CD14-positive monocyte (primary cell): ENCODE results near the gene NR6A1. TPM values are rescaled to one million over a fixed set of nuclear protein-coding genes. Genes with fewer than 3 reads are reported as not detected.

Experiments
- DNase-seq, 3 donors: peaks; one replicate each; pipeline ENCODE4 v3.0.0-alpha.2; 2011 to 2022
- H2AFZ ChIP-seq: 2 replicates; pipeline ENCODE4 v1.6.0; 2012; ENCODE audit warnings: mild to moderate bottlenecking, low read depth, low read length, inconsistent platforms; ENCODE audit not compliant: insufficient read depth, poor library complexity, severe bottlenecking
- H3K27ac ChIP-seq, 2 donors: 1 replicate in 1 of 2; 2 replicates in 1 of 2; pipeline ENCODE4 v1.5.1; 2012 to 2013; ENCODE audit warnings: low read length in 2 of 2, control low read depth in 1 of 2, inconsistent platforms in 1 of 2, low read depth in 1 of 2, mild to moderate bottlenecking in 1 of 2
- H3K27me3 ChIP-seq, 2 donors: one replicate each; pipeline versions ENCODE4 v1.6.0 to v1.6.1; 2011 to 2013; ENCODE audit warnings: low read length in 2 of 2; ENCODE audit not compliant: control insufficient read depth in 2 of 2, insufficient read depth in 2 of 2
- H3K36me3 ChIP-seq, 2 donors: replicated peaks in 1 of 2; 1 replicate in 1 of 2; 2 replicates in 1 of 2; pipeline versions ENCODE4 v1.5.1 to v1.6.1; 2012 to 2013; ENCODE audit warnings: low read length in 2 of 2, control low read depth in 1 of 2, inconsistent platforms in 1 of 2, mild to moderate bottlenecking in 1 of 2; ENCODE audit not compliant: insufficient read depth in 2 of 2, control insufficient read depth in 1 of 2
- H3K4me1 ChIP-seq, 2 donors: 1 replicate in 1 of 2; 2 replicates in 1 of 2; pipeline versions ENCODE4 v1.5.1 to v1.6.1; 2012 to 2013; ENCODE audit warnings: low read length in 2 of 2, control low read depth in 1 of 2, inconsistent platforms in 1 of 2, mild to moderate bottlenecking in 1 of 2, moderate library complexity in 1 of 2; ENCODE audit not compliant: insufficient read depth in 2 of 2, control insufficient read depth in 1 of 2
- H3K4me2 ChIP-seq: replicated peaks from 2 replicates; pipeline ENCODE3; 2012; ENCODE audit warnings: low read length, moderate library complexity, mild to moderate bottlenecking; ENCODE audit not compliant: poor library complexity, severe bottlenecking; ENCODE audit errors: extremely low read depth
- H3K4me3 ChIP-seq, 3 experiments: fragments of 200-600 bp in 1 of 3; sonication (generic) in 1 of 3; replicated peaks in 1 of 3; 1 replicate in 2 of 3; 2 replicates in 1 of 3; pipeline ENCODE4 v1.5.1; 2011 to 2013; ENCODE audit warnings: low read length in 3 of 3, mild to moderate bottlenecking in 3 of 3, control low read depth in 2 of 3, low read depth in 2 of 3, inconsistent platforms in 1 of 3, moderate library complexity in 1 of 3
- H3K79me2 ChIP-seq: 2 replicates; pipeline ENCODE4 v1.6.0; 2012; ENCODE audit warnings: mild to moderate bottlenecking, control low read depth, inconsistent platforms, low read length, moderate library complexity; ENCODE audit not compliant: insufficient read depth
- H3K9ac ChIP-seq: 2 replicates; pipeline ENCODE4 v1.6.0; 2017; ENCODE audit warnings: low read length, mild to moderate bottlenecking; ENCODE audit not compliant: insufficient read depth, poor library complexity, severe bottlenecking
- H3K9me3 ChIP-seq, 2 donors: replicated peaks in 1 of 2; 1 replicate in 1 of 2; 2 replicates in 1 of 2; pipeline versions ENCODE4 v1.5.1 to v1.6.1; 2012 to 2013; ENCODE audit warnings: low read length in 2 of 2, control low read depth in 1 of 2; ENCODE audit not compliant: control insufficient read depth in 1 of 2, insufficient read depth in 1 of 2
- H4K20me1 ChIP-seq: 2 replicates; pipeline ENCODE4 v1.6.0; 2012; ENCODE audit warnings: mild to moderate bottlenecking, low read length, control low read depth, moderate library complexity; ENCODE audit not compliant: insufficient read depth
- H3K27ac Mint-ChIP-seq, 7 donors: one replicate each; pipeline ENCODE4 v1.8.0; 2020; ENCODE audit warnings: mild to moderate bottlenecking in 7 of 7, mixed read lengths in 7 of 7, moderate library complexity in 6 of 7, inconsistent platforms in 2 of 7
- H3K27me3 Mint-ChIP-seq, 3 donors: one replicate each; pipeline ENCODE4 v1.8.0; 2021 to 2022; ENCODE audit warnings: low read depth in 3 of 3, mild to moderate bottlenecking in 3 of 3, mixed read lengths in 3 of 3, moderate library complexity in 3 of 3, inconsistent platforms in 1 of 3
- H3K36me3 Mint-ChIP-seq, 2 donors: one replicate each; pipeline ENCODE4 v1.8.0; 2020; ENCODE audit warnings: mixed read lengths in 2 of 2, inconsistent platforms in 1 of 2, mild to moderate bottlenecking in 1 of 2
- H3K4me1 Mint-ChIP-seq: one replicate; pipeline ENCODE4 v1.8.0; 2020; ENCODE audit warnings: mild to moderate bottlenecking, mixed read lengths
- H3K4me3 Mint-ChIP-seq, 2 donors: one replicate each; pipeline ENCODE4 v1.8.0; 2020; ENCODE audit warnings: mild to moderate bottlenecking in 2 of 2, mixed read lengths in 2 of 2, moderate library complexity in 1 of 2
- H3K9me3 Mint-ChIP-seq, 7 donors: one replicate each; pipeline ENCODE4 v1.8.0; 2020 to 2022; ENCODE audit warnings: mixed read lengths in 7 of 7, mild to moderate bottlenecking in 6 of 7, moderate library complexity in 6 of 7, inconsistent platforms in 2 of 7
- CTCF ChIP-seq: fragments of 200-600 bp; IDR thresholded peaks from one replicate; pipeline ENCODE4 v1.8.0; 2022; ENCODE audit warnings: antibody characterized with exemption, mild to moderate bottlenecking
- WGBS: methylation state at CpG from one replicate; pipeline ENCODE4 v1.1.5; 2013; ENCODE audit warnings: missing lambda C conversion rate; ENCODE audit not compliant: insufficient coverage; 5-methylcytosine and 5-hydroxymethylcytosine counted together
- intact Hi-C, 2 donors: fragments of 100-400 bp; cut with micrococcal nuclease; formaldehyde crosslinking; loops; one replicate each; pipeline versions ENCODE4 v1.15.0 to v1.15.1; 2023
- polyA plus RNA-seq, 3 donors: library from polyadenylated mRNA; depleted of rRNA in 1 of 3; unstranded in 2 of 3; stranded (reverse) in 1 of 3; fragments of 300-500 nt in 2 of 3; fragments of >200 nt in 1 of 3; fragmentation: Illumina TruSeq in 2 of 3; gene quantifications; 1 replicate in 2 of 3; 2 replicates in 1 of 3; pipeline ENCODE4 v1.2.3, GENCODE V29; 2012 to 2021

Gene NR6A1
- polyA plus RNA-seq, 3 donors = 0.15 to 2.9 (median 0.28) TPM

- Histone ChIP-seq H3K27ac (no peak overlapping the region), H3K27me3 (no peaks in the 10 kb centered on the region), H2AFZ (no peak overlapping the region), H3K9me3 (no peaks in the 10 kb centered on the region), H3K4me1 (no peaks in the 10 kb centered on the region), H3K36me3 (no peaks in the 10 kb centered on the region), H3K9ac (no peak overlapping the region), H4K20me1 (no peaks in the 10 kb centered on the region), H3K4me3 (no peak overlapping the region), H3K4me2 (no peak overlapping the region), H3K79me2 (no peaks in the 10 kb centered on the region)
- H3K27ac Mint-ChIP-seq = no peak overlapping the region
- DNase-seq = no peak
- TF ChIP-seq CTCF = no peak
- 100% methylated on average over 1 of the region's 1 CpG for WGBS
- H3K9me3 Mint-ChIP-seq = no peaks in the 10 kb centered on the region
- H3K27me3 Mint-ChIP-seq = no peaks in the 10 kb centered on the region
- H3K36me3 Mint-ChIP-seq = no peaks in the 10 kb centered on the region
- intact Hi-C loops = no loop called here
- peaks cover 9% of the 10 kb centered on the region for H3K4me1 Mint-ChIP-seq
- H3K4me3 Mint-ChIP-seq = no peak overlapping the region
Observed at GRCh38 chr9:124652203-124652602, 118.9 kb downstream of the NR6A1 start.

DNA sequence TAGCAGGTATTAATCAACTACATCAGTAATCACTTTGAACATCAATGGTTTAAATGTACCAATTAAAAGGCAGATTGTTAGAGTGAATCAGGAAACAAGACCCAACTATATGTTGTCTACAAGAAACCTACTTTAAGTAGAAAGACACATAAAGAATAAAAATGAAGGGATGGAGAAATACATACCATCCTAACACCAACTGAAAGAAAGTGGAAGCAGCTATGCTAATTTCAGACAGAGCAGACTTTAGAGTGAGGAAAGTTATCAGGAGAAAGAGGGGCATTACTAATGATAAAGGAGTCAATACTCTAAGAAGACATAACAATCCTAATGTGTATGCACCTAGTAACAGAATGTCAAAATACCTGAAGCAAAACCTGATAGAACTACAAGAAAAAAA lies 125.8 kb downstream of the NR6A1 start:
- H3K27me3 ChIP-seq = no peaks in the 10 kb centered on the region
- TF ChIP-seq CTCF = no peak
- no peak overlapping the region for H3K4me3 Mint-ChIP-seq
- no peak overlapping the region for H3K4me3 ChIP-seq
- H3K9me3 Mint-ChIP-seq = peaks cover 4 to 10% (median 7%) of the 10 kb centered on the region in 7 donors
- intact Hi-C loops = no loop called here
- no peaks in the 10 kb centered on the region for H3K79me2 ChIP-seq
- H3K36me3 ChIP-seq = no peaks in the 10 kb centered on the region
- no peaks in the 10 kb centered on the region for H3K36me3 Mint-ChIP-seq
- DNase-seq = no peak
- H3K27ac Mint-ChIP-seq = no peak overlapping the region
- H4K20me1 ChIP-seq = no peaks in the 10 kb centered on the region
- no peaks in the 10 kb centered on the region for H3K9me3 ChIP-seq
- no peaks in the 10 kb centered on the region for H3K4me1 Mint-ChIP-seq
- peaks cover 0 to 3% (median 2%) of the 10 kb centered on the region in 3 donors for H3K27me3 Mint-ChIP-seq
- H3K4me2 ChIP-seq = no peak overlapping the region
- no peak overlapping the region for H2AFZ ChIP-seq
- no peaks in the 10 kb centered on the region for H3K4me1 ChIP-seq
- no peak overlapping the region for H3K9ac ChIP-seq
- no peak overlapping the region for H3K27ac ChIP-seq
